ENCODE data around the gene MAMLD1. TPM values are rescaled to one million over a fixed set of nuclear protein-coding genes. Genes with fewer than 3 reads are reported as not detected.

Gene MAMLD1
- total RNA-seq, 1 donor from 2014 or later = 7.0 TPM

DNA sequence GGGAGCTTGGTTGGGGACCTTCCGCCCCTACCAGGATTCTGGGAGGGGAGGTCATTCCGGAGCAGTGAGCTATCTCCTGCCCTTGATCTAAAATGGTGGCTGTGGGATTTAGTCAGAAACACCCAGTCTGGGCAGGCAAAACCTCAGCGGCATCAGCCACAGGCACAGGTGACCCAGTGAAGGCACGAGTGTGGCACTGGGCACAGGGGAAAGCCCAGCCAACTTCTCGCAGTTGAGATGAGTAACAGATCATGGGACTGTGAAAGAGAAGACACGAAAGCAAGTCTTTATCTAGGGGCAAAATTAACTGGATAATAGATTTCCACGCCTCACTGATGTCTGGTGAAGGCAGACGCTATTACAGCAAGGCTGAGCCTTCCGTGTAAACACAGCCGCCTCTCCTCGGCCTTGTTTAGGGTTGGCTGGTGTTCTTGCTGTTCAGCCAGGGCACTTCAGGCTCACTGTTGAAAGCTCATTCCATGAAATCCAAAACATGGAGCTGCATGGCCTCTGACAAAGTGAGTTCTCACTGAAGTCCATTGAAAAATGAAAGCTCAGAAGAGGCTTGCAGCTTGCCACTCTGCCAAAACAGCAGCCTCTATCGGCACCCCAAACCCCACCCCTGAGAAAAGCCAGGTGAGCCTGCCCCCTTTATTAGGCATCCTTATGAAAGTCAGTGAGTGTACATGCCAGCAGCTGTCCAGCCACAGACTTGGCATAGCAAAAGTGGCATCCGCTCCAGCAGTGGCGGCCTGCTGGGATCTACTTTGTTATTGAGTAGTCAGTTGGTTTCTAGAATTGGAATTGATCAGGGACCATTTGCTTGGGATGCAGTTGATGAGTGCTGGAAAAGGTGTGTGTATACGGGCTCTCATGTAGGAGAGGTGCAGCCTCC lies 103.0 kb downstream of the MAMLD1 start:
- no peak for DNase-seq (ENCODE audit: extremely low spot score, unreplicated experiment)
- Mint-ChIP-seq H3K27me3 (no peaks in the 10 kb centered on the region), H3K36me3 (no peaks in the 10 kb centered on the region), H3K4me1 (ENCODE audit: unreplicated experiment) (no peaks in the 10 kb centered on the region), H3K27ac (no peak overlapping the region), H3K9me3 (no peaks in the 10 kb centered on the region), H3K4me3 (no peak overlapping the region)
- TF ChIP-seq, protein P1, sequence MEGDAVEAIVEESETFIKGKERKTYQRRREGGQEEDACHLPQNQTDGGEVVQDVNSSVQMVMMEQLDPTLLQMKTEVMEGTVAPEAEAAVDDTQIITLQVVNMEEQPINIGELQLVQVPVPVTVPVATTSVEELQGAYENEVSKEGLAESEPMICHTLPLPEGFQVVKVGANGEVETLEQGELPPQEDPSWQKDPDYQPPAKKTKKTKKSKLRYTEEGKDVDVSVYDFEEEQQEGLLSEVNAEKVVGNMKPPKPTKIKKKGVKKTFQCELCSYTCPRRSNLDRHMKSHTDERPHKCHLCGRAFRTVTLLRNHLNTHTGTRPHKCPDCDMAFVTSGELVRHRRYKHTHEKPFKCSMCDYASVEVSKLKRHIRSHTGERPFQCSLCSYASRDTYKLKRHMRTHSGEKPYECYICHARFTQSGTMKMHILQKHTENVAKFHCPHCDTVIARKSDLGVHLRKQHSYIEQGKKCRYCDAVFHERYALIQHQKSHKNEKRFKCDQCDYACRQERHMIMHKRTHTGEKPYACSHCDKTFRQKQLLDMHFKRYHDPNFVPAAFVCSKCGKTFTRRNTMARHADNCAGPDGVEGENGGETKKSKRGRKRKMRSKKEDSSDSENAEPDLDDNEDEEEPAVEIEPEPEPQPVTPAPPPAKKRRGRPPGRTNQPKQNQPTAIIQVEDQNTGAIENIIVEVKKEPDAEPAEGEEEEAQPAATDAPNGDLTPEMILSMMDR (conservative IDR thresholded peaks at IDR 0.05) = no peak

DNA sequence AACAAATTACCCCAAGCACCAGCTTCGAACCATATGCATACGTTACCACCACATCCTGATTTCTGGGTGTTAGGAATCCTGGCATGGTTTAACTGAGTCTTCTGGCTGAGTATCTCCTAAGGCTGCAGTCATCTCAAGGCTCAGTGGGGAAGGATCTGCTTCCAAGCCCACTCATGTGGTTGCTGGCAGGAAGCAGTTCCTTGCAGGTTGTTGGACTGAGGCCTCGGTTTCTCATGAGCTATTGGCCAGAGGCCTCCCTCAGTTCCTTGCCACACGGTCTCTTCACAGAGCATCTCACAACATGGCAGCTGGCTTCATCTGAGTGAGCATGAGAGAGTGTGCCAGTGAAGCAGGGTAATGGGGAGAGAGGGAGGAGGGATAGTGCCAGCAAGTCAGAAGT lies 109.2 kb downstream of the MAMLD1 start:
- TF ChIP-seq, protein P1 (conservative IDR thresholded peaks at IDR 0.05) = no peak

DNA sequence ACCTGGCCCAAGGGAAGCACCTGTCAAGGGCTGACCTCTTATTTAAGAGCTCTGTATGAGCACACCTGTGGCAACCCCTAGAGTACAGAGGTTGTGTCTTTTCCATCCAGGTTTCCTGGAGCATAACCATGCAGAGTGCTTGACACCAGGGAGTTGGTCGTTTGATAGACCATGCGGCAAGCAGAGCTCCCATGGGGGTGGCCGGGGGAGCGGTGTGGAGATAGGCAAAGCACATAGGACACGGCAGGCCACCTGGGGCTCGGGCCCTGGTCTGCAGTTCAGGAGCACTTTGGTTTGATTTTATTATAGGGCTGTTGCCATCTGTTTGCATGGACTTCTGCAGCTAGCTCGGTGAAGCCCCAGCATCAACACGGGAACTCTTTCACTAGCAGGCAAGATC lies 110.3 kb downstream of the MAMLD1 start:
- H3K4me1 Mint-ChIP-seq (ENCODE audit: unreplicated experiment) = no peaks in the 10 kb centered on the region
- H3K27ac Mint-ChIP-seq = no peak overlapping the region
- DNase-seq (ENCODE audit: extremely low spot score, unreplicated experiment) = no peak
- H3K9me3 Mint-ChIP-seq = no peaks in the 10 kb centered on the region
- H3K27me3 Mint-ChIP-seq = no peaks in the 10 kb centered on the region
- H3K4me3 Mint-ChIP-seq = no peak overlapping the region
- no peaks in the 10 kb centered on the region for H3K36me3 Mint-ChIP-seq
- TF ChIP-seq, protein P1 (conservative IDR thresholded peaks at IDR 0.05) = no peak

More for the DNA sequence above, 109.2 kb downstream of the MAMLD1 start:
- Mint-ChIP-seq H3K36me3 (no peaks in the 10 kb centered on the region), H3K27ac (no peak overlapping the region), H3K9me3 (no peaks in the 10 kb centered on the region), H3K27me3 (no peaks in the 10 kb centered on the region), H3K4me1 (ENCODE audit: unreplicated experiment) (no peaks in the 10 kb centered on the region), H3K4me3 (no peak overlapping the region)
- no peak for DNase-seq (ENCODE audit: extremely low spot score, unreplicated experiment)

DNA sequence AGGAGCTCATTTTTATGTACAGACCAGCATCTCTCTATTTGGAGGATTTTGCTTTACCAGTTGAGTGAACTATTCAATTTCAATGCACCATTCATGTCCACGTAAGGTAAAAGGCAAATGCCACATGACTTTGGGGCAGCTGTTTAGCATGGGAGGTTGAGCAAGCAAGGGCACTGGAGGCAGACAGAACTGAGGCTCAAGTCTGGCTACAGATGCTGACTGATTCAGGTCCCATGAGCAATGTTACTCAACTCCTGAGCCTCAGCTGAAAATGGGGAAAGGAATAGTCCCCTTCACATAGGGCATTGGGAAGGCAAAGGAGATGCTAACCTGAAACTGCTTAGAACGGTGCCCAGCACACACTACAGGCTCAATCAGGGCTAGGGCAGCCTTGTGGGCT lies 112.3 kb downstream of the MAMLD1 start:
- TF ChIP-seq, protein P1 (conservative IDR thresholded peaks at IDR 0.05) = no peak
- Mint-ChIP-seq H3K36me3 (no peaks in the 10 kb centered on the region), H3K4me3 (no peak overlapping the region), H3K27me3 (no peaks in the 10 kb centered on the region), H3K27ac (no peak overlapping the region), H3K9me3 (no peaks in the 10 kb centered on the region), H3K4me1 (ENCODE audit: unreplicated experiment) (no peaks in the 10 kb centered on the region)
- no peak for DNase-seq (ENCODE audit: extremely low spot score, unreplicated experiment)

DNA sequence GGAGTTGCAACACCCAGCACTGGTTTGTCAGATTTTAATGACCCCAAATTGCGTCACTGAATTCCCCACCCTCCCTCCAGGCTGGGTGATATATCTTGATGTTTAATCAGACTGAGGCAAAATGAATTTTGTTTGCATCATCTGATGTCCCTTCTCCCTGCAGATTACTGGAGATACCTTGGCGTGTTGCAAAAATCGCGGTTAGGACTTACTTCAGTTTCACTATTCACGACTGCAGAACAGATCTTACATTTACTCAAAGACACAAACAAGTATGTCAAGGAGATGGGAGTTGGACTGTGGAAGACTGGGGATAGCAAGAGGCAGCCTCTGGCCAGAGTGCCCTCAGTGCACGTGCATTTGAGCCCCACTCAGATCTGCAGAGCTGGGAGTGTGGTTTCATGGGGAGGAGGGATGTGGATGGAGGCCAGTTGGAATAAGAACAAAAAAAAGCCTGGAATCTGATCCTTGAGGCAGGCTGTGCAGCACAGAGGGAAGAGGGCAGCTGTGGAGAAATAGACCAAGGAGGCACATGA lies 113.1 kb downstream of the MAMLD1 start:
- no peak overlapping the region for H3K4me3 Mint-ChIP-seq
- no peak for DNase-seq (ENCODE audit: extremely low spot score, unreplicated experiment)

More for the DNA sequence above, 113.1 kb downstream of the MAMLD1 start:
- Mint-ChIP-seq H3K4me1 (ENCODE audit: unreplicated experiment) (no peaks in the 10 kb centered on the region), H3K9me3 (no peaks in the 10 kb centered on the region), H3K27me3 (no peaks in the 10 kb centered on the region), H3K27ac (no peak overlapping the region), H3K36me3 (no peaks in the 10 kb centered on the region)
- TF ChIP-seq, protein P1 (conservative IDR thresholded peaks at IDR 0.05) = no peak

Measured in type B pancreatic cell (in vitro differentiated cells).